ENCODE results near the gene FLNC. TPM values are rescaled to one million over a fixed set of nuclear protein-coding genes. Genes with fewer than 3 reads are reported as not detected.

FLNC gene
- total RNA-seq, 1 experiment from 2014 or later, result 0.42 TPM

- CTCF ChIA-PET, result no interaction called here
- Mint-ChIP-seq H3K27ac (ENCODE audit: unreplicated experiment) (no peak overlapping the region), H3K9me3 (ENCODE audit: low read depth, unreplicated experiment) (no peaks in the 10 kb centered on the region), H3K27me3 (ENCODE audit: unreplicated experiment) (peaks cover 54% of the 10 kb centered on the region), H3K4me3 (ENCODE audit: low read depth, unreplicated experiment) (no peak overlapping the region), H3K36me3 (ENCODE audit: insufficient read depth, unreplicated experiment) (no peaks in the 10 kb centered on the region), H3K4me1 (ENCODE audit: low read depth, unreplicated experiment) (peaks cover 5% of the 10 kb centered on the region)
- no peak for TF ChIP-seq CTCF (IDR thresholded peaks at IDR 0.05; ENCODE audit: unreplicated experiment)
- BruUV-seq (replicated peaks), result no TSS peak
- intact Hi-C loops (cut with micrococcal nuclease; ENCODE audit: unreplicated experiment), result no loop called here
- no peak for DNase-seq
These were observed 19.7 kb upstream of the FLNC start for GRCh38 chr7:128810473-128810872.

GRCh38 chr7:128810997-128811396, 19.2 kb upstream of the FLNC start:
- CTCF ChIA-PET, result no interaction called here
- Mint-ChIP-seq H3K9me3 (ENCODE audit: low read depth, unreplicated experiment) (no peaks in the 10 kb centered on the region), H3K36me3 (ENCODE audit: insufficient read depth, unreplicated experiment) (no peaks in the 10 kb centered on the region), H3K27ac (ENCODE audit: unreplicated experiment) (no peak overlapping the region), H3K4me3 (ENCODE audit: low read depth, unreplicated experiment) (no peak overlapping the region), H3K27me3 (ENCODE audit: unreplicated experiment) (peaks cover 54% of the 10 kb centered on the region), H3K4me1 (ENCODE audit: low read depth, unreplicated experiment) (peaks cover 6% of the 10 kb centered on the region)
- intact Hi-C loops (cut with micrococcal nuclease; ENCODE audit: unreplicated experiment), result no loop called here
- BruUV-seq (replicated peaks), result no TSS peak
- DNase-seq, result no peak
- no peak for TF ChIP-seq CTCF (IDR thresholded peaks at IDR 0.05; ENCODE audit: unreplicated experiment)

- no TSS peak for BruUV-seq (replicated peaks)
- CTCF ChIA-PET, result interaction anchor here (1.0 to 1.1 kb wide), 2 partner anchors 15 to 75 kb away, joined by 3 to 4 read pairs; no protein-coding TSS in a partner anchor
- no peak for TF ChIP-seq CTCF (IDR thresholded peaks at IDR 0.05; ENCODE audit: unreplicated experiment)
- Mint-ChIP-seq H3K9me3 (ENCODE audit: low read depth, unreplicated experiment) (no peaks in the 10 kb centered on the region), H3K27ac (ENCODE audit: unreplicated experiment) (no peak overlapping the region), H3K27me3 (ENCODE audit: unreplicated experiment) (peaks cover 49% of the 10 kb centered on the region), H3K4me3 (ENCODE audit: low read depth, unreplicated experiment) (no peak overlapping the region), H3K4me1 (ENCODE audit: low read depth, unreplicated experiment) (peaks cover 6% of the 10 kb centered on the region), H3K36me3 (ENCODE audit: insufficient read depth, unreplicated experiment) (no peaks in the 10 kb centered on the region)
- DNase-seq, result no peak
- intact Hi-C loops (cut with micrococcal nuclease; ENCODE audit: unreplicated experiment), result no loop called here
These were observed 18.4 kb upstream of the FLNC start for GRCh38 chr7:128811631-128812430.

GRCh38 chr7:128812514-128813168, 17.6 kb upstream of the FLNC start:
- no peak for TF ChIP-seq CTCF (IDR thresholded peaks at IDR 0.05; ENCODE audit: unreplicated experiment)
- Mint-ChIP-seq H3K9me3 (ENCODE audit: low read depth, unreplicated experiment) (no peaks in the 10 kb centered on the region), H3K4me3 (ENCODE audit: low read depth, unreplicated experiment) (no peak overlapping the region), H3K4me1 (ENCODE audit: low read depth, unreplicated experiment) (peaks cover 6% of the 10 kb centered on the region), H3K27ac (ENCODE audit: unreplicated experiment) (no peak overlapping the region), H3K27me3 (ENCODE audit: unreplicated experiment) (peaks cover 53% of the 10 kb centered on the region), H3K36me3 (ENCODE audit: insufficient read depth, unreplicated experiment) (no peaks in the 10 kb centered on the region)
- intact Hi-C loops (cut with micrococcal nuclease; ENCODE audit: unreplicated experiment), result no loop called here
- CTCF ChIA-PET, result interaction anchor here (1.0 to 1.1 kb wide), 2 partner anchors 14 to 76 kb away, joined by 3 to 4 read pairs; no protein-coding TSS in a partner anchor
- DNase-seq, result no peak
- no TSS peak for BruUV-seq (replicated peaks)
